T-helper 1 cell treated with Interleukin-12 subunit alpha and Interleukin-12 subunit beta and Interleukin-4 antibody, amounts not matched to agents 30 μg/mL and 1 μg/mL, for 36 hours (primary cell): ENCODE results near the gene ACTR1B.
"Not testable (repeated sequence)": the region's sequence is repeated elsewhere in the genome, so short reads cannot be mapped to it uniquely, and the experiment has no call there.

Source experiments
- H3K27ac Mint-ChIP-seq: one replicate; pipeline ENCODE4 v1.8.0; 2021; ENCODE audit warnings: mild to moderate bottlenecking, mixed read lengths
- H3K27me3 Mint-ChIP-seq: one replicate; pipeline ENCODE4 v1.8.0; 2021; ENCODE audit warnings: low read depth, mixed read lengths
- H3K36me3 Mint-ChIP-seq: one replicate; pipeline ENCODE4 v1.8.0; 2021; ENCODE audit warnings: low read depth, mixed read lengths
- H3K4me1 Mint-ChIP-seq: one replicate; pipeline ENCODE4 v1.8.0; 2021; ENCODE audit warnings: low read depth, mixed read lengths
- H3K4me3 Mint-ChIP-seq: one replicate; pipeline ENCODE4 v1.8.0; 2021; ENCODE audit warnings: mild to moderate bottlenecking, moderate library complexity, mixed read lengths
- H3K9me3 Mint-ChIP-seq: one replicate; pipeline ENCODE4 v1.8.0; 2021; ENCODE audit warnings: mixed read lengths

ACTR1B gene

GRCh38 chr2:97699765-97700444 lies 36.1 kb upstream of the ACTR1B start:
- Mint-ChIP-seq H3K9me3 (no peaks in the 10 kb centered on the region), H3K4me3 (no peak overlapping the region), H3K27ac (no peak overlapping the region), H3K4me1 (peaks cover 10% of the 10 kb centered on the region), H3K36me3 (no peaks in the 10 kb centered on the region), H3K27me3 (peaks cover 12% of the 10 kb centered on the region)

DNA sequence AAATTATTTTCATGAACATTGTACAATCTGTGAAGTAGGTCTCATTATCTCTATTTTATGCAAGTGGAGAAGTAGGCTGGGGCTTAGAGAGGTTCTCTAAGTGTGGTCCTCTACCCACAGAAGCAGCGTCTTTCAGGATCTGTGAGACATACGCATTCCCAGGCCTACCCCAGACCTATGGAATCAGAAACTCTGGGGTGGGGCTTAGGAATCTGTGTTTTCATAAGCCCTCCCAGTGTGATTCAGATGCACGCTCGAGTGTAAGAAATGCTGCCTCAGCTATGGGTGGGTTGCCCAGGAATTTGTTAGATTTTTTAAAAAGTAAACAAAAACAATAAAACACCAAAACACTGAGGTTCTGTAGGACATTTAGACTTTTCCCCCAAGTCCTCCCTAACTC lies 34.7 kb upstream of the ACTR1B start:
- no peaks in the 10 kb centered on the region for H3K36me3 Mint-ChIP-seq
- H3K27me3 Mint-ChIP-seq: peaks cover 12% of the 10 kb centered on the region
- H3K4me1 Mint-ChIP-seq: peaks cover 10% of the 10 kb centered on the region
- no peaks in the 10 kb centered on the region for H3K9me3 Mint-ChIP-seq
- no peak overlapping the region for H3K4me3 Mint-ChIP-seq
- H3K27ac Mint-ChIP-seq: no peak overlapping the region

- H3K27me3 Mint-ChIP-seq: peaks cover 6% of the 10 kb centered on the region
- H3K4me3 Mint-ChIP-seq: no peak overlapping the region
These were observed 33.7 kb upstream of the ACTR1B start for GRCh38 chr2:97697252-97698235.

DNA sequence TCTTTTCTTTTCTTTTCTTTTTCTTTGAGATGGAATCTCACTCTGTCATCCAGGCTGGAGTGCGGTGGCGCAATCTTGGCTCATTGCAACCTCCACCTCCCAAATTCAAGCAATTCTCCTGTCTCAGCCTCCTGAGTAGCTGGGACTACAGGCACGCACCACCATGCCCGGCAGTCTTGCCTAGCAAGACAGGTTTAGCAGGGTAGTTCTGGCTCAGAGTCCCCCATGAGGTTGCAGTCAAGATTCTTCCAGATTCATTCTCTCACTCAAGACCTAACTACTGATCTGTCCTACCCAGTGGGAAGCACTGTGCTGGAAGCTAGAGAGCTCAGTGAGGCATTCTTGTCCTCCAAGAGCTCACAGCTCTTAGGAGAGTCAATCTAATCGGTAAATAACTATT lies 31.9 kb upstream of the ACTR1B start:
- no peak overlapping the region for H3K27ac Mint-ChIP-seq
- H3K4me3 Mint-ChIP-seq: no peak overlapping the region
- peaks cover 5% of the 10 kb centered on the region for H3K27me3 Mint-ChIP-seq
- no peaks in the 10 kb centered on the region for H3K9me3 Mint-ChIP-seq
- H3K36me3 Mint-ChIP-seq: no peaks in the 10 kb centered on the region
- peaks cover 10% of the 10 kb centered on the region for H3K4me1 Mint-ChIP-seq

More at GRCh38 chr2:97697252-97698235, 33.7 kb upstream of the ACTR1B start:
- Mint-ChIP-seq H3K4me1 (peaks cover 10% of the 10 kb centered on the region), H3K36me3 (no peaks in the 10 kb centered on the region), H3K27ac (no peak overlapping the region), H3K9me3 (no peaks in the 10 kb centered on the region)

DNA sequence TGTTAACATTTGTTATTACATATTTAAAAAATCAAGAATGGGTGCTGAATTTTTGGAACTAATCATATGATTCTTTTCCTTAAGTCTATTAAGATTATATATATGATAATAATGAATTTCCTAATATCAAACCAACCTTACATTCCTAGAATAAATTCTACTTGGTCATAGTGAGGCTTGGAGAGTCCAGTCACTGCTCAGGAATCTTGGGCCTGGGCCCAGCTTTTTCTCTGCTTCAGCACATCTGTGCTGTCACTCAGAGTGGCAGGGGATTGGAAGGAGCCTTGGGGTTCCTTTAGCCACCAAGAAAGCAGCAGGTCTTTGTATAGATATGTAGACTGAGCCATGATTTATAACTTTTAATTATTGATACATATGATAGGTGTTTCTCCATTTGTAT lies 29.6 kb upstream of the ACTR1B start:
- H3K9me3 Mint-ChIP-seq: no peaks in the 10 kb centered on the region
- H3K4me1 Mint-ChIP-seq: peaks cover 8% of the 10 kb centered on the region
- H3K36me3 Mint-ChIP-seq: no peaks in the 10 kb centered on the region
- H3K4me3 Mint-ChIP-seq: no peak overlapping the region
- no peak overlapping the region for H3K27ac Mint-ChIP-seq
- peaks cover 5% of the 10 kb centered on the region for H3K27me3 Mint-ChIP-seq

GRCh38 chr2:97691166-97691565 lies 27.3 kb upstream of the ACTR1B start:
- Mint-ChIP-seq H3K4me3 (no peak overlapping the region), H3K9me3 (no peaks in the 10 kb centered on the region), H3K27me3 (no peaks in the 10 kb centered on the region), H3K36me3 (no peaks in the 10 kb centered on the region), H3K27ac (no peak overlapping the region), H3K4me1 (peaks cover 9% of the 10 kb centered on the region)

- no peak overlapping the region for H3K4me3 Mint-ChIP-seq
- H3K27me3 Mint-ChIP-seq: no peaks in the 10 kb centered on the region
- peaks cover 9% of the 10 kb centered on the region for H3K4me1 Mint-ChIP-seq
- H3K9me3 Mint-ChIP-seq: no peaks in the 10 kb centered on the region
- H3K36me3 Mint-ChIP-seq: no peaks in the 10 kb centered on the region
- H3K27ac Mint-ChIP-seq: peak overlapping the region; percentile 15
These were observed 24.4 kb upstream of the ACTR1B start for GRCh38 chr2:97688062-97688827.

GRCh38 chr2:97687235-97687634 lies 23.4 kb upstream of the ACTR1B start:
- H3K4me3 Mint-ChIP-seq, H3K27ac Mint-ChIP-seq, H3K9me3 Mint-ChIP-seq, H3K27me3 Mint-ChIP-seq, H3K4me1 Mint-ChIP-seq, H3K36me3 Mint-ChIP-seq: not testable (repeated sequence)

DNA sequence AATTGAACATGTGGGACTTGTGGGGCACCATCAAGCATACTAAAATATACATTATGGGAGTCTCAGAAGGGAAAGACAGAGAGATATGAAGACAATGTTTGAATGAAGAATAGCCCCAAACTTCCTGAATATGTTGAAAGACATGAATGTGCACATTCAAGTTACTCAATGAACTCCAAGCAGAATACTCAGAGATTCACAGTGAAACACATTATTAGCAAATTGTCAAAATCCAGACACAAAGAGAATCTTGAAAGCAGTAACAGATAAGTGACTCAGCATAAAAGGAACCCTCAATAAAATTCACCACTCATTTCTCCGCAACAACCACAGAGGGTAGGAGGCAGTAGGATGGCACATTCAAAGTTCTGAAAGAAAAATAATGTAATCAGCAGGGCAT lies 14.5 kb upstream of the ACTR1B start:
- H3K36me3 Mint-ChIP-seq: peaks cover 5% of the 10 kb centered on the region
- H3K9me3 Mint-ChIP-seq: no peaks in the 10 kb centered on the region
- H3K4me3 Mint-ChIP-seq: no peak overlapping the region
- no peak overlapping the region for H3K27ac Mint-ChIP-seq
- H3K4me1 Mint-ChIP-seq: peaks cover 15% of the 10 kb centered on the region
- H3K27me3 Mint-ChIP-seq: no peaks in the 10 kb centered on the region

DNA sequence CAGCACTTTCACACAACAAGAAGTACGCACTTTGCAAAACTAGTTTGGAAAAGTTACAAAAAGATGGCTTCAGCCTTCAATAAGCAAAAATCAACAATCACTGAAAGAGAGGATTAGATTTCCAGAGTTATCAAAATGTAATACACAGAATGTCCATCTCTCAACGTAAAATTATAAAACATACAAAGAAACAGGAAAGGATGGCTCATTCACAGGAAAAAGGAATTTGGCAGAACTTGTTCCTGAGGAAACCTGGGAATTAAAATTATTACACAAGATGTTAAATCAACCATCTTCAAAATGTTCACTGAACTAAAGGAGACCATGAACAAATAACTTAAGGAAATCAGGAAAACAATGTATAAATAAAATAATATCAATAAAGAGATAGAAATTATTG lies 13.6 kb upstream of the ACTR1B start:
- H3K4me3 Mint-ChIP-seq: no peak overlapping the region
- no peaks in the 10 kb centered on the region for H3K27me3 Mint-ChIP-seq
- H3K36me3 Mint-ChIP-seq: peaks cover 5% of the 10 kb centered on the region
- H3K9me3 Mint-ChIP-seq: no peaks in the 10 kb centered on the region
- H3K4me1 Mint-ChIP-seq: peaks cover 19% of the 10 kb centered on the region
- no peak overlapping the region for H3K27ac Mint-ChIP-seq

- Mint-ChIP-seq H3K36me3 (peaks cover 5% of the 10 kb centered on the region), H3K4me3 (no peak overlapping the region), H3K9me3 (no peaks in the 10 kb centered on the region), H3K27ac (no peak overlapping the region), H3K4me1 (peaks cover 19% of the 10 kb centered on the region), H3K27me3 (no peaks in the 10 kb centered on the region)
These were observed 12.8 kb upstream of the ACTR1B start for GRCh38 chr2:97676620-97677019.

GRCh38 chr2:97675430-97676113 lies 11.7 kb upstream of the ACTR1B start:
- Mint-ChIP-seq H3K27ac (no peak overlapping the region), H3K4me1 (peaks cover 19% of the 10 kb centered on the region), H3K36me3 (peaks cover 5% of the 10 kb centered on the region), H3K27me3 (no peaks in the 10 kb centered on the region), H3K4me3 (no peak overlapping the region), H3K9me3 (no peaks in the 10 kb centered on the region)

- peak overlapping the region; percentile 83 for H3K27ac Mint-ChIP-seq
- peaks cover 5% of the 10 kb centered on the region for H3K36me3 Mint-ChIP-seq
- no peak overlapping the region for H3K4me3 Mint-ChIP-seq
- no peaks in the 10 kb centered on the region for H3K27me3 Mint-ChIP-seq
- no peaks in the 10 kb centered on the region for H3K9me3 Mint-ChIP-seq
- peaks cover 19% of the 10 kb centered on the region for H3K4me1 Mint-ChIP-seq
These were observed 10.1 kb upstream of the ACTR1B start for GRCh38 chr2:97673915-97674283.
